Activated CD8-positive, alpha-beta memory T cell treated with anti-CD3 and anti-CD28 coated beads, Interleukin-2, amount 50 U/mL, for 4 hours (primary cell): ENCODE data around the gene EBI3.
"Not testable (repeated sequence)": the region's sequence is repeated elsewhere in the genome, so short reads cannot be mapped to it uniquely, and the experiment has no call there.

Experiments used
- DNase-seq: peaks from one replicate; pipeline ENCODE4 v3.0.0-alpha.2; 2020

EBI3 gene

GRCh38 chr19:4237510-4237909, 8.2 kb downstream of the EBI3 start:
- not testable (repeated sequence) for DNase-seq

- no peak for DNase-seq
Observed at GRCh38 chr19:4238831-4239230, 9.5 kb downstream of the EBI3 start.

- DNase-seq: no peak
Observed at GRCh38 chr19:4241824-4242430, 12.6 kb downstream of the EBI3 start.

GRCh38 chr19:4245938-4246337, 16.6 kb downstream of the EBI3 start:
- not testable (repeated sequence) for DNase-seq

- peak; percentile 98 for DNase-seq
Observed at GRCh38 chr19:4246767-4247593, 17.7 kb downstream of the EBI3 start, which contains the start of gene YJU2. TSS of gene YJU2 (plus strand) at chr19:4247080. CDS start at chr19:4247147, 67 bp downstream.

- no peak for DNase-seq
Observed at GRCh38 chr19:4256563-4256962, 27.2 kb downstream of the EBI3 start.

- DNase-seq: no peak
Observed at GRCh38 chr19:4257025-4257424, 27.7 kb downstream of the EBI3 start.

GRCh38 chr19:4258181-4258580, 28.9 kb downstream of the EBI3 start:
- no peak for DNase-seq

GRCh38 chr19:4260613-4261191, 31.4 kb downstream of the EBI3 start:
- DNase-seq: no peak

- DNase-seq: no peak
Observed at GRCh38 chr19:4264812-4265211, 35.5 kb downstream of the EBI3 start.

- DNase-seq: no peak
Observed at GRCh38 chr19:4266253-4267000, 37.1 kb downstream of the EBI3 start.

GRCh38 chr19:4267101-4267900, 38.0 kb downstream of the EBI3 start:
- peak; percentile 63 for DNase-seq

GRCh38 chr19:4267901-4268815, 38.8 kb downstream of the EBI3 start:
- no peak for DNase-seq

GRCh38 chr19:4268816-4269430, 39.6 kb downstream of the EBI3 start:
- no peak for DNase-seq

- no peak for DNase-seq
Observed at GRCh38 chr19:4272894-4273293, 43.6 kb downstream of the EBI3 start.

GRCh38 chr19:4274321-4274686, 45.0 kb downstream of the EBI3 start:
- not testable (repeated sequence) for DNase-seq

- no peak for DNase-seq
Observed at GRCh38 chr19:4277191-4277696, 47.9 kb downstream of the EBI3 start.

GRCh38 chr19:4278010-4278409, 48.7 kb downstream of the EBI3 start:
- no peak for DNase-seq

- DNase-seq: no peak
Observed at GRCh38 chr19:4278419-4279266, 49.3 kb downstream of the EBI3 start, which contains the start of gene SHD. TSS of gene SHD (plus strand) at chr19:4279266. CDS start at chr19:4280064, 798 bp downstream.

GRCh38 chr19:4279267-4279529, 49.9 kb downstream of the EBI3 start:
- no peak for DNase-seq
